Activated naive CD4-positive, alpha-beta T cell treated with anti-CD3 and anti-CD28 coated beads, Interleukin-2, amount 50 U/mL, for 72 hours (primary cell): ENCODE data around the gene CBLB. TPM values are rescaled to one million over a fixed set of nuclear protein-coding genes. Genes with fewer than 3 reads are reported as not detected.
A peak's percentile ranks its signal among the peaks of the same experiment; 100 is the strongest.

Source experiments
- ATAC-seq, 2 donors: fragments of 150-1000 bp; cut with Tn5 transposase; 2 replicates each; pipeline ENCODE4 v1.10.0; 2021; ENCODE audit warnings: mild to moderate bottlenecking in 2 of 2, moderate library complexity in 2 of 2
- DNase-seq, 2 donors: peaks; one replicate each; pipeline ENCODE4 v3.0.0; 2021 to 2022; ENCODE audit warnings: low spot score in 2 of 2
- H3K27ac Mint-ChIP-seq, 2 donors: one replicate each; pipeline ENCODE4 v1.8.0; 2022; ENCODE audit warnings: mild to moderate bottlenecking in 2 of 2, mixed read lengths in 2 of 2
- H3K36me3 Mint-ChIP-seq, 2 donors: one replicate each; pipeline ENCODE4 v1.8.0; 2022; ENCODE audit warnings: mixed read lengths in 2 of 2
- H3K9me3 Mint-ChIP-seq, 2 donors: one replicate each; pipeline ENCODE4 v1.8.0; 2022; ENCODE audit warnings: mixed read lengths in 2 of 2
- total RNA-seq, 2 donors: library from RNA; stranded (reverse); gene quantifications; one replicate each; pipeline ENCODE4 v1.2.3, GENCODE V29; 2022

The CBLB gene
- total RNA-seq, 2 donors from 2014 or later, result 81.3 to 107 TPM

DNA sequence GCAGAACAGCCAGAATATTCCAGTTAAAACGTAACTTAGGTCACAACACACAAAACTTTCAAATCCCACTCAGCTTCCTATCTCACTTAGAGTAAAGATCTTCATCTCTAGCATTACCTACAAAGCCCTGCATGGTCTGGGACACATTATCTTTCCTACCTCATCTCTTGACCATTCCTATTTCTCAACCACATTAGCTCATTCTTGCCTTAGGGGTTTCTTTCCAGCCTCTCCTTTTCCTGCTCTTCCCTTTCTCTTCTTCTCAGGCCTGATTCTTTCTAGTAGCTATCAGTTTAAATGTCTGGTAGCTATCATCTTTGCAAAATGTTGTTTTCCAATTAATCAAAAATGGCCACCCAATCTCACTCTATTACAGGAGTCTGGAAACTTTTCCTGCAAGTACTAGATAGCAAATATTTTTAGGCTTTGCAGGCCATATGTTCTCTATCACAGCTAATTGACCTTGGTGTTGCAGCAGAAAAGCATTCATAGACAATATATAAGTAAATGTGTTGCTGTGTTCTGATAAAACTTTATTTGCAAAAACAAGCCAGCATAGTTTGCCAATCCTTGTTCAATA is 15.1 kb upstream of the CBLB start:
- H3K36me3 Mint-ChIP-seq, result no peaks in the 10 kb centered on the region
- H3K27ac Mint-ChIP-seq, result peak overlapping the region in 1 of 2 donors; percentile 6
- ATAC-seq, result no peak
- H3K9me3 Mint-ChIP-seq, result peaks cover 0 to 6% of the 10 kb centered on the region in 2 donors
- DNase-seq, result no peak

DNA sequence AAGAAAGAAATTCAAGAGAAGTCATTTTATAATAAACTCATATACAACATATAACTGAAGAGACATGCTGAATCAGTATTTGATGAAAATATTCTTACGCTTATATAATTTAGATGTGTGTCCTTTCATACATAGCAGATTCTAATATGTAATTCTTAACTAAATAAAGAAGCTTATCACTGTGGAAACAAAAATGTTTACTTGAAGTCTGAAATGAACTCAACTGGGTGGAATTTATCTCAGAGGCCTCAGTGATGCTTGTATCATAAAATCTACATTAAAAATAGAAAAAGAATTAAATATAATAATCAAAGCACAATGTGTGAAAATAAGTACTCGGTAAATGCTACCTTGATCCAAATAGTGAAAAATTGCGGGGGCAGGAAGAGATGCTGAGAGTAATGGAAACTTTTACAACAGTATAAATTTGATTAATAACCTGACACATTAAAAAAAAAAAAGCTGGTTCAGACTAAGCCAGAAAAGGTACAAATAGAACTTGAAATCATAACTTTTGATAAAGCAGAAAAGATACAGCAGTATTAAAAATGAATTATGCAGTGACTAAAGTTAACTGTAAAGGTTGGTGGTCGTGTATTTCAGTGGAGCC is 12.0 kb upstream of the CBLB start:
- peaks cover 0 to 1% of the 10 kb centered on the region in 2 donors for H3K9me3 Mint-ChIP-seq
- ATAC-seq (no peak), DNase-seq (no peak)
- H3K27ac Mint-ChIP-seq, result no peak overlapping the region
- peaks cover 0 to 1% of the 10 kb centered on the region in 2 donors for H3K36me3 Mint-ChIP-seq

DNA sequence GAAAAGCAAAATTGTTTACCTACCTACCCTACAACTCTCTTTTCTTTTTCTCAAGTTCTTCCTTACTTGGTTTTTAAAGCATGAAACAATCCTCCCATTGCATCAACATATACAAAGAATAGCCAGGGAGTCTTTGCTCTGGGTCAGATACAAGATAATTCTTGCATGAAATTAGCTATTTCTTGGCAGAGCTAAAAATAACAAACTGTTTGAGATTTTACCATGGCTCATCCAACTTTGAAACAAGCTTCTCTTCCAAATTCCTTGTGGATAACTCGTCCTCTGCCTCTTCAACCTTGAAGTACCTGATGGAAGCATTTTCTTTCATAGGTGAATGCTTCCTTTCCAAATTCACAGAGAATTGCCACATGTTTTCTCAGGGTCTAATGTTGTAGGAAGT is 9.2 kb upstream of the CBLB start:
- DNase-seq (no peak), ATAC-seq (no peak)
- H3K36me3 Mint-ChIP-seq, result peaks cover 0 to 7% of the 10 kb centered on the region in 2 donors
- H3K9me3 Mint-ChIP-seq, result peaks cover 0 to 12% of the 10 kb centered on the region in 2 donors
- peak overlapping the region in 1 of 2 donors; percentile 91 for H3K27ac Mint-ChIP-seq

DNA sequence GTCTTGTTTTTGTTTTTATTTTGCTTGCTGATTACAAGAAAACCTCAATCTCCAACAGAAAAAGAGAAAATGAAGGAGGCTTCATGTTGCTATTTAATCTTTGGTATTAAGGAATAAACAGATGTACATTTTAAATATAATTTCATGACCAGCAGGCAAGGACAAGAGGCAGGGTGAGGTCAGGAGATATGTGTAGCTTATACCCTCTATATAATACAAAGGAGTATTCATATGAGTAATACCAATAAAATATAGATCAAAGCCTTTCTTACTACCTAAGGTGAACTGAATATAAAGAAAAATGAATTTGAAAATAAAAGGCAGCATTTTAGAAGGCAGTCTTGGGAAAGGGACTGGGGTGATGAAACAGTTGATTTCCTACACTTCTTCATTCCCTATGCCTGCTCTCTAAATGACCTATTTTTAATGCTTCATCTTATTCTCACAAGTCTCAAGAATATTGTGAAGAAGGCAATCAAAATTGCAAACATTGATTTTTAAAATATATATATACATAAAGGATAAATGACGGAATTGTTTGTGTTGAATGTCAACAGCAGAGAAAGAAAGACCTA is 8.6 kb upstream of the CBLB start:
- DNase-seq, result no peak
- Mint-ChIP-seq H3K27ac (peak overlapping the region; percentile 81 to 91), H3K9me3 (peaks cover 0 to 12% of the 10 kb centered on the region in 2 donors), H3K36me3 (peaks cover 0 to 7% of the 10 kb centered on the region in 2 donors)
- peak; percentile 33 to 35 for ATAC-seq

DNA sequence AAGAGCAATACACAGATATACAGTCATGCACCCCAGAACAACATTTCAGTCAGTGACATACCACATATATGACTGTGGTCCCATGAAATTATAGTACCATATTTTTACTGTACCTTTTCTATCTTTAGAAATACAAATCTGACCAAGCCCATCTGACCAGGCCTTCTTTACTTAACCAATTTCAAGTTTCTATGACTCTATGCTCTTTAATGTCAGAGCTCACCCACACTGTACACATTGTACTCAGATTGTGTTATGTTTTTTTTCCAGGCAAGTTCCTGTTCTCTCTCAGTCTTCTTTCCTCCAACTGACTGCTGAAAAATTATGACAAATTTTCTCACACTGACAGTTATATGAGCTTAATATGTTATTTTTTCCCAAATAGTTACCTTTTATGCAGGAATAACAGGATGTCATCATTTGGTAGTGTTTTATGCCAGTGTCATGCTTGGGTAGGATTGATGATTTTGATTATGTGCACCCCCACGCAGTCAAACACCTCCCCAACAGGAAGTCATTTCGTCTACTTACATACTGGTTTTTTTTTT is 8.0 kb upstream of the CBLB start:
- no peak for DNase-seq
- peaks cover 0 to 12% of the 10 kb centered on the region in 2 donors for H3K9me3 Mint-ChIP-seq
- peak; percentile 95 to 96 for ATAC-seq
- peaks cover 0 to 7% of the 10 kb centered on the region in 2 donors for H3K36me3 Mint-ChIP-seq
- peak overlapping the region; percentile 81 to 91 for H3K27ac Mint-ChIP-seq

DNA sequence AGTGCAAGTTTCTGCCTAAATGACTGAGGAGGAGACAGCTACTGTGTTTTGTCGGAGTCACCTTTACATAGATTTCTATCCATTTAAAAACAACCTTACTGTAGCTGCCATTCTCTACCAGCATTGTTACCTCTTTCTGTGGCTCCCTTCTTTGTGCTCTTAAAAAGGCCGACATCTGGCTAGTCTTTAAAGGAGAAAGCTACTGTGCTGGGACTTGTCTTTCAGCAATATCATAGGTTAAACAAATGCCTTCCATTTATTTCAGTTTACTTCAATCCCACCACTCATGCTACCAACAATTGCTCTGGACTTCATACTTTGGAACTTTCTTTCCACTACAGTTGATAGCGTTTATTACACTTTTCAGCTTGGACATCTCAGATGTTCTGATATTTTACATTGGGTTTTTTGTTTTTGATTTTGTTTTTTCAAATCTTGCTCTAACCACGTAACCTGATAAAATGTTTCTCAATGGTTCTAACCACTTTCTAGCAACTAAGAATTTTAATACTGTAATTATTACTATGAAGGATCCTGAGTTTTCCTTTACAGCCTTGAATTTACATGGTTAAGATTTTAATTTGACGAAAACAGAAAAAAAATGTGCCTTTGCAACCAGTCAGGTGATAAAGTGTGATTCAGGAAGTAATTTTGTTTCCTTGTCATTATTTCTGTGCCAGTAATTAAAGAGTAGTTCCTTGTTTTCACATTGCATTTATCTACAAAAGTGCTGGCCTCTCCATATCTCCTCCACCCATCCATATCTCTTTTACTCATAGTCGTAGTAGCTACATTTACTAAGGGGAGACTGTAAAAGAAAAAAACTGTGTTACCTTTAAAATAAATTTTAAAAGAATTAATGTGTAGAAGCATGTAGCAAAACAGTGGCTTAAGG is 1.3 kb upstream of the CBLB start:
- peaks cover 0 to 5% of the 10 kb centered on the region in 2 donors for H3K9me3 Mint-ChIP-seq
- ATAC-seq, result no peak
- peak overlapping the region; percentile 73 to 93 for H3K27ac Mint-ChIP-seq
- H3K36me3 Mint-ChIP-seq, result peaks cover 25 to 32% of the 10 kb centered on the region in 2 donors
- no peak for DNase-seq

DNA sequence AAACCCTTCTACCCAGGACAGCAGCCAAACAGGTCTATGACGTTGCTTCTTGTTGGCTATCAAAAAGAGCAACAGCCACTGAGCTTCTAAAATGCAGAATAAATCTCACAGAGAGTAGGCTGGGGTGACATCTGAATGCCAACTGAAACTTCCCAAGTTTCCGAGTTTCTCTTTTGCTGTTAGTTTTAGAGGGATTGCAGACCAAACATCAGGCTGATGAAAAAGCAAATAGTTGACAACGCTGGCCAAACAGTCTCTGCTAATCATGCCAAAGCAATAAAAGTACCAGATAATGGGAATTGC is 670 bp upstream of the CBLB start:
- ATAC-seq (no peak), DNase-seq (no peak)
- peak overlapping the region; percentile 93 to 98 for H3K27ac Mint-ChIP-seq
- H3K36me3 Mint-ChIP-seq, result peaks cover 30 to 38% of the 10 kb centered on the region in 2 donors
- peaks cover 0 to 1% of the 10 kb centered on the region in 2 donors for H3K9me3 Mint-ChIP-seq

DNA sequence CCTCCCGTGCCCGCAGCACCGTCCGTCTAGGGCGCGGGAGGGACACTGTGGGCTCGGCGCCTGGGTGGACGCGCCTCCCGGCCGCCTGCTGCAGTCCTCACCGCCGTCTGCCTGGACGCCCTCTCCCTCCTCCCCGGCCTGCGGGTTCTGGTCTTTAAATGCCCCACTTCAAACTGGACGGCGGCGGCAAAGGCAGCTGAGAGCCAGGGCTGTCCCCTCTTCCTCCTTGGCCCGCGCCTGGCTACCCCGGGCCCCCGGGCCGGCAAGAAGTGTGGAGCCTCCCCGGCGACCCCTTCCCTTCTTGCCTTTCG is 426 bp downstream of the CBLB start:
- Mint-ChIP-seq H3K27ac (peak overlapping the region; percentile 93 to 98), H3K36me3 (peaks cover 36 to 45% of the 10 kb centered on the region in 2 donors), H3K9me3 (no peaks in the 10 kb centered on the region)
- ATAC-seq (peak; percentile 0 to 17), DNase-seq (peak; percentile 42 to 61)

DNA sequence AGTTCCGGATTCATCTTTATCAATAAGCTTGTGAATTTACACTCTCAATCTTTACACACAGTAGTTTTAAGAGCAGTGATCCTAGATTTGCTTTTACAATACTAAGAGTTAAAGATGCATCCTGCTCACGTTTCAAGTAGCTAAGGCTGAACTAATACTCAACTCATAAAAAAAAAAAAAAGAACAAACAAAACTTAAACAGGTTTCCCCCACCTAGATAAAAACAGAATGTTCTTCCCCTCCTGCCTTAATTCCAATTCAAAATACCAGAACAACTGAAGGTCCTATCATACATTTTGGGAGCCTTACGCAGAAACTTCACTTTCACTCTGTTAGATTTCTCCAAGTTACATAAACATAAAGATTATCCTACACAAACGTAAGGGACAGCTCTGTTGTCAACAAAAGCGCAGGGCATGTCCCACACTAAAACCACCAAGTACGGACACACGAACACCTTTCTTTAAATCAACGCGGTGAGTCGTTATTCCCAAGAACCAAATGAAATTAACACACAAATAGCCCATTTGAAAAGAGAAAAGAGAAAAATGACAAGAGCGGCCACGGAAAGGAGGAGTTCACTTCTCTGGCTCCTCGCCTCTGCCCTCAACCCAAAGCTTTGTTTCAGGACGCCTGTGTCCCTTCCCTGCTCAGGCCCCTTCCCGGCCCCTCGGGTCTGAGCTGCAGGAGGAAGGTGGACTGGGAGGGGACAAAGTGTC is 941 bp downstream of the CBLB start:
- Mint-ChIP-seq H3K27ac (peak overlapping the region; percentile 93 to 98), H3K36me3 (peaks cover 36 to 45% of the 10 kb centered on the region in 2 donors), H3K9me3 (no peaks in the 10 kb centered on the region)
- no peak for ATAC-seq
- DNase-seq, result no peak

DNA sequence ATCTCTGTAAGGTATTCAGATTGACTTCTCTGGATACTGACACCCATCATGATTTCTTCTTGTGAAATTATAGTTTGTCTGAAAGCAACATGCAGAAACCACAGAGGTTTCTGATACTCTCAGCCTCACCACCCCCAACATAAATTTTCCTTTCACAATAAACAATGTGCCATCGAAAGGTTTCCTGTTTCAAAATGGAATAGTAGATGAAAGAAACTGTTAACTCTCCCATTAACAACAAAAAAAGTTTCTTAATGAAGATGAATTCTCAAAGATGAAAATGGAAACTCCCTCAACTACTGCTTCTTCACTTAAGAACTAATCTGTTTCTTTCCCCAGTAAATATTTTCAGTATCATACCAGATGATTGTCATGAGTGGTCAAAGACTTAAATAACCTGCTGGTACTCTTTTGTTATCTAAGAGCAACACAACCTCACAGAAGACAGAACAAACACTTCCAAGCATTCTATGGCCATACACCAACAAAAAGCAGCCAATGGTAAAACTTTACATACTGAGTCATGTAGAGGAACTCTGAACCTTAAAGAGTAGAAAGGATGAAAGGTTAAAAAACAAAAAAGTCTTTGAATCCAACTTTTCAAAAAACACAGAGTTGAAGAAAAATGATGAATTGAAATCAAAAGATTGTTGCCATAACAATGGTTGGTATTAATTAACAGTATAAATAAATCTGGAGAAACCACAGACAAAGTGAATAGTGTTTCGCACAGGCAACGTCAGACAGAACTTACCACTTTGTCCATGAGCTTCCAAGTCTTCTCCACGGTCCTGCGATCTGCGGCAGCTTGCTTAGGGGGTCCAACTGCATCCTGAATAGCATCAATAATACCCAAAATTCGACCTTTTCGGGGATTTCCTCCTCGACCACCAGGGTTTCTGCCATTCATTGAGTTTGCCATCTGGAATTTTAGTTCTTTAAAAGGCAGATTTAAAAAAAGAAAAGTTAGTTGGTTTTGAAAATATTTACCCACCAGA is 1.9 kb downstream of the CBLB start:
- Mint-ChIP-seq H3K36me3 (peaks cover 36 to 45% of the 10 kb centered on the region in 2 donors), H3K9me3 (no peaks in the 10 kb centered on the region), H3K27ac (peak overlapping the region; percentile 93 to 98)
- ATAC-seq, result peak in 1 of 2 donors; percentile 22
- DNase-seq, result no peak

DNA sequence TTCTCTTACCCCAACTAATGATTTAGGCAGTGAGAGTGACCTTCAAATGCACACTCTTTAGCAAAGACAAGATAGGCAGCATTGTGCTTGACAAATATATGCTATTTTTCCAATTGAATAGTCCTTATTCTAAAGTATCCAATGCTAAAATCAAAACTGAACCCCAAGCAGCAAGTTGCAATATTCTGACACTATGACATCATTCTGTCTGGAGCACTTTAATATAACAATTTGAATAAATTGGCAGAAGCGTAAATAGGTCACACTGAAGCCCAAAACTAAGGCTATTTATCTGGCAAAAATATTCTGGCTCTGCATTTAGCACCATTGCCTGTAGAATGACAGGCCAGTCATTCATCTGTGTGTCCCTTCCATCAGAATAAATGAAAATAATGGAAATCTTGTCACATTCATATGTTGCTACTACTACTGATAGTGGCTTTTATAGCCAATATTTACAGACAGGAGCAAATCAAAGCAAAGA is 2.9 kb downstream of the CBLB start:
- H3K36me3 Mint-ChIP-seq, result peaks cover 36 to 45% of the 10 kb centered on the region in 2 donors
- H3K27ac Mint-ChIP-seq, result peak overlapping the region; percentile 78 to 93
- DNase-seq (no peak), ATAC-seq (no peak)
- no peaks in the 10 kb centered on the region for H3K9me3 Mint-ChIP-seq

DNA sequence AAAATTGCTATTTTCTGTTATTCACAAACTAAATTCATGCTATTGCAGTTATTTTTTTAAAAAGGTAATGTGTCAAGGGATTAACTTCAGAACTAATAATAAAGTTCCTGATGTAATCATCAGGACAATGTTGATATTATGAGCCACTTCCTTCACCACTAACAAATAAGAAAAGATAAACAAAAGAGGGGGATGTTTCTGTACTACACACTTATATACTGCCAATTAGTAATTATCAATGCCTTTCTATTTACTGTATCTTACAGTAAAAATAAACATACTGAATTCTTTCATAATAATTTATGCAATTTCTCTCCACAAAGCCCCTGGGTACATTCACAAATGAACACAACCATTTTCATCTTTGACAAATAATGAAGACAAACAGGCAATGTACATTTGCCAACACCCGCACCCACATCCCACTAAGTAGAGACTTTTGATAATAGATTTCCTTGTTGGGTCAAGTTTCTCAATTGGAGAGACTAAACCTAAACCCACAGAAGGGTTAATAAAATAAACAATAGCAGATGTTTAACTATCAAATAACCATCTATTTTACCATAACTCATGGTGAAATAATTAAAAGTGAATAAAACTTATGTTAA is 3.7 kb downstream of the CBLB start:
- DNase-seq (no peak), ATAC-seq (no peak)
- Mint-ChIP-seq H3K9me3 (no peaks in the 10 kb centered on the region), H3K36me3 (peaks cover 36 to 45% of the 10 kb centered on the region in 2 donors), H3K27ac (peak overlapping the region; percentile 10 to 84)

DNA sequence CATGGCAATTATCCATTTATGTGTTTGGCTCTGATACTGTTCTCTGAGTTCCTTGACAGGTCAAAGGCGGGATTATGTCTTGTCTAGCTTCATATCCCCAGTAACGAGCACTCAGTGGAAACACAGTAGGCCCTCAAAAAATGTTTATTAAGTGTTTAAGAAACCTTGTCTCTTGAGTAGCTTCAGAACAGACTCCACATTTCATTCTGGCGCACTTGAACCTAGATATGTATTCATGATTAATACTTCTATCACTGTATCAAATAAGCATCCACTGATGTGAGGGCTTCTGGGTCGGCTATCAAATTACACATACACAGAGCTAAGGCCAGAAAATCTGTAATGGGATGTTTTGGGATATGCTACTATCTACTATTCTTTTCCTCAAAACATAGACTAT is 4.6 kb downstream of the CBLB start:
- Mint-ChIP-seq H3K27ac (peak overlapping the region in 1 of 2 donors; percentile 10), H3K36me3 (peaks cover 36 to 45% of the 10 kb centered on the region in 2 donors), H3K9me3 (no peaks in the 10 kb centered on the region)
- no peak for ATAC-seq
- DNase-seq, result no peak

DNA sequence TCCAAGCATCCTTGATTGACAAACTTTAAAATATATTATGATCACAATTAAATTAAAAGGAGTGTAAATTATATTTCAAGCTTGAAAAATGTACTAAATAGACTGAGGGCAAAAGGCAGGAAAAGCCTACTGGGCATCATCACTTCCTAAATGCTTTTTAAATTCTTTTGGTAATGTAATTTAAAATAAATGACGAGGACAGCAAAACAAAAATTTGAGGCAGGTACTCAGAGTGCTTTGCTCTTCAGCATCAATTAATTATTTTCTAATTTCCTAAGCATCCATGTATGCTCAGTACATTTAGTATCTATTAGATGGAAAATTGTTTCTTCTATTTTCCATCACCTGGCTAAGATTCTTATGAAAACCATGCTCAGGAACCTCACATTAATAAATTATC is 5.2 kb downstream of the CBLB start:
- no peak overlapping the region for H3K27ac Mint-ChIP-seq
- H3K36me3 Mint-ChIP-seq, result peaks cover 36 to 45% of the 10 kb centered on the region in 2 donors
- no peak for DNase-seq
- H3K9me3 Mint-ChIP-seq, result no peaks in the 10 kb centered on the region
- ATAC-seq, result no peak

DNA sequence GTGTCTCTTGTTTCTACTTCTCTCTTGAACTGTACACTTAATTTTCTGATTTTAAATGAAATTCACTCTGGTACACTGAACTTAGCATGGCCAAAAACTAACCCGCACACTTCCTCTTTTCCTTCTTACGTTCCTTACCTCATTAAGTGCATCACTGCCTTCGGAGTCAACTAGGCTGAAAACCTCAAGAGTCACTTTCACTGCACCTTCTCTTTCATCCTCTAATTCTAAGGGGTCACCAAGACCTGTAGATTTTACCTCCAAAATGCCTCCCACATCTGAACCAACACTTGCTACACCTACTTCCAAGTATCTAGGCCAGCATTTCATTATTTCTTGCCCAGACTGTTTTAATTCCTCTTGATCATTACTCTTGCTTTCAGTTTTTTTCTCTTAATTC is 6.6 kb downstream of the CBLB start:
- Mint-ChIP-seq H3K27ac (no peak overlapping the region), H3K36me3 (peaks cover 32 to 44% of the 10 kb centered on the region in 2 donors), H3K9me3 (no peaks in the 10 kb centered on the region)
- ATAC-seq, result peak in 1 of 2 donors; percentile 67
- no peak for DNase-seq
